ENCODE measurements around the gene SOBP.

DNA sequence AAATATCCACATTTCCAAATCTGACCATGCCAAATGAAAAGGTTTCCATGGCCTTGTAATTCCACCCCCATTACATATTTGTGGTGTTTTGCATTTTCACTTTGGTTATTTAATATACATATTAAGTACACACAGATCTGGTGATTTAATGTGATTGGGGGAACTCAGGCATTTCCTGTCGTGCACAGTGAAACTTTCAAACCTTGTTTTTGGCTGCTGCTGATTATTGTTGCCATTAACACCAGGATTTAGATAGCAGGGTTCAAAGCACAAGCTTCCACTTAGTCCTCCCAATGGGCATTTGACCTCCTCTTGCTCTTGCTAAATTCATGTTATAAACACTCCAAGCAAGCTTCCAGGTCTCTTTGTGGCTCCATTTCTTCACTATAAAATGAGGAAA lies 166.5 kb downstream of the SOBP start:
- TF ChIP-seq POLR2A (IDR thresholded peaks at IDR 0.05) = no peak
- TF ChIP-seq, protein P1, sequence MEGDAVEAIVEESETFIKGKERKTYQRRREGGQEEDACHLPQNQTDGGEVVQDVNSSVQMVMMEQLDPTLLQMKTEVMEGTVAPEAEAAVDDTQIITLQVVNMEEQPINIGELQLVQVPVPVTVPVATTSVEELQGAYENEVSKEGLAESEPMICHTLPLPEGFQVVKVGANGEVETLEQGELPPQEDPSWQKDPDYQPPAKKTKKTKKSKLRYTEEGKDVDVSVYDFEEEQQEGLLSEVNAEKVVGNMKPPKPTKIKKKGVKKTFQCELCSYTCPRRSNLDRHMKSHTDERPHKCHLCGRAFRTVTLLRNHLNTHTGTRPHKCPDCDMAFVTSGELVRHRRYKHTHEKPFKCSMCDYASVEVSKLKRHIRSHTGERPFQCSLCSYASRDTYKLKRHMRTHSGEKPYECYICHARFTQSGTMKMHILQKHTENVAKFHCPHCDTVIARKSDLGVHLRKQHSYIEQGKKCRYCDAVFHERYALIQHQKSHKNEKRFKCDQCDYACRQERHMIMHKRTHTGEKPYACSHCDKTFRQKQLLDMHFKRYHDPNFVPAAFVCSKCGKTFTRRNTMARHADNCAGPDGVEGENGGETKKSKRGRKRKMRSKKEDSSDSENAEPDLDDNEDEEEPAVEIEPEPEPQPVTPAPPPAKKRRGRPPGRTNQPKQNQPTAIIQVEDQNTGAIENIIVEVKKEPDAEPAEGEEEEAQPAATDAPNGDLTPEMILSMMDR (IDR thresholded peaks at IDR 0.05) = no peak

All from breast epithelium (tissue), 3 donors.